Measurements from ENCODE around the gene MRPL54.
"Not testable (repeated sequence)": the region's sequence is repeated elsewhere in the genome, so short reads cannot be mapped to it uniquely, and the experiment has no call there.

Gene MRPL54

DNA sequence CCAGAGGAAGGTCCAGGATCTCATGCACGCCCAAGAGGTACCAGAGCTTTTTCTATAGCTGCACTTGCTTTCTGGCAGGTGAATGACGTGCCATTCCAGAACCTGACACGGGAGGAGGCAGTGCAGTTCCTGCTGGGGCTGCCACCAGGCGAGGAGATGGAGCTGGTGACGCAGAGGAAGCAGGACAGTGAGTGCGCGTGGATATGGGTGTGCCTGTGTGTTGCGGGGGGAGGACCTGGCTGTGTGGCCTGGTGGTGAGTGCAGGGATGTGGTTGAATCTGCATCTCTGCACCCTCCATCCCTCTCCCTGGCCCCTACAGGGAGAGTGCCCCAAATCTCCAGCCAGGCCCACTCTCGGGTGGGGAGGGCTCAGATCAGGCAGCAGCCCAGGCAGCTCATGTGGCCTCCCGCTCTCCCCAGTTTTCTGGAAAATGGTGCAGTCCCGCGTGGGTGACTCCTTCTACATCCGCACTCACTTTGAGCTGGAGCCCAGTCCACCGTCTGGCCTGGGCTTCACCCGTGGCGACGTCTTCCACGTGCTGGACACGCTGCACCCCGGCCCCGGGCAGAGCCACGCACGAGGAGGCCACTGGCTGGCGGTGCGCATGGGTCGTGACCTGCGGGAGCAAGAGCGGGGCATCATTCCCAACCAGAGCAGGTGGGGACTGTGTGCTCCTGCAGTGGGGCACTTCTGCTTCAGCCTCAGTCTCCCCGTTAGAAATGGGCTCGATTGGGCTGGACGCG is 23.8 kb upstream of the MRPL54 start:
- in situ Hi-C loops (cut with MboI; ENCODE audit: low sequenced_read_pairs) = no loop called here

GRCh38 chr19:3740431-3740830 is 22.1 kb upstream of the MRPL54 start:
- in situ Hi-C loops (cut with MboI; ENCODE audit: low sequenced_read_pairs) = no loop called here

- in situ Hi-C loops (cut with MboI; ENCODE audit: low sequenced_read_pairs) = no loop called here
Measured at GRCh38 chr19:3743486-3743885, 19.0 kb upstream of the MRPL54 start.

- in situ Hi-C loops (cut with MboI; ENCODE audit: low sequenced_read_pairs) = no loop called here
Measured at GRCh38 chr19:3745363-3746045, 17.0 kb upstream of the MRPL54 start.

DNA sequence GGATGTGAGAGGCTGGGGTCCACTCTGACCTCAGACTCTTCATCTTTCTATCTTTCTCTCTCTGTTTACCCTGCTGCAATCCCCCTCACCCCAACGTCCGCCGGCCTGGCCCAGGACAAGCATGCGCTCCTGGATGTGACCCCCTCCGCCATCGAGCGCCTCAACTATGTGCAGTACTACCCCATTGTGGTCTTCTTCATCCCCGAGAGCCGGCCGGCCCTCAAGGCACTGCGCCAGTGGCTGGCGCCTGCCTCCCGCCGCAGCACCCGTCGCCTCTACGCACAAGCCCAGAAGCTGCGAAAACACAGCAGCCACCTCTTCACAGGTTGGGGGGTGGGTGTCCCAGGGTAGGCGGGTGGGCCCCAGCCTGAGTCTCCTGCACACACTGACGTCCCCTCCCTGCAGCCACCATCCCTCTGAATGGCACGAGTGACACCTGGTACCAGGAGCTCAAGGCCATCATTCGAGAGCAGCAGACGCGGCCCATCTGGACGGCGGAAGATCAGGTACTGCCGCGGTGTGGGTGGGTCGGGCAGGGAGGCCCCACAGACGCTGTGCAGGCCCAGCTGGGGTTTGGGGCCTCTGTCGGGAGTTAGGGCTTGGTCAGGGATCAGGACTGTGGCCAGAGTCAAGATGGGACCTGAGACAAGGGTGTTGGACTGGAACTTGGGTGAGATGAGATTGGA is 16.0 kb upstream of the MRPL54 start:
- in situ Hi-C loops (cut with MboI; ENCODE audit: low sequenced_read_pairs) = no loop called here

- in situ Hi-C loops (cut with MboI; ENCODE audit: low sequenced_read_pairs) = no loop called here
Measured at GRCh38 chr19:3748965-3749364, 13.5 kb upstream of the MRPL54 start.

- in situ Hi-C loops (cut with MboI; ENCODE audit: low sequenced_read_pairs) = no loop called here
Measured at GRCh38 chr19:3750211-3750610, 12.3 kb upstream of the MRPL54 start.

- in situ Hi-C loops (cut with MboI; ENCODE audit: low sequenced_read_pairs) = no loop called here
Measured at GRCh38 chr19:3751236-3751635, 11.2 kb upstream of the MRPL54 start.

- in situ Hi-C loops (cut with MboI; ENCODE audit: low sequenced_read_pairs) = no loop called here
Measured at GRCh38 chr19:3752492-3752891, 10.0 kb upstream of the MRPL54 start.

DNA sequence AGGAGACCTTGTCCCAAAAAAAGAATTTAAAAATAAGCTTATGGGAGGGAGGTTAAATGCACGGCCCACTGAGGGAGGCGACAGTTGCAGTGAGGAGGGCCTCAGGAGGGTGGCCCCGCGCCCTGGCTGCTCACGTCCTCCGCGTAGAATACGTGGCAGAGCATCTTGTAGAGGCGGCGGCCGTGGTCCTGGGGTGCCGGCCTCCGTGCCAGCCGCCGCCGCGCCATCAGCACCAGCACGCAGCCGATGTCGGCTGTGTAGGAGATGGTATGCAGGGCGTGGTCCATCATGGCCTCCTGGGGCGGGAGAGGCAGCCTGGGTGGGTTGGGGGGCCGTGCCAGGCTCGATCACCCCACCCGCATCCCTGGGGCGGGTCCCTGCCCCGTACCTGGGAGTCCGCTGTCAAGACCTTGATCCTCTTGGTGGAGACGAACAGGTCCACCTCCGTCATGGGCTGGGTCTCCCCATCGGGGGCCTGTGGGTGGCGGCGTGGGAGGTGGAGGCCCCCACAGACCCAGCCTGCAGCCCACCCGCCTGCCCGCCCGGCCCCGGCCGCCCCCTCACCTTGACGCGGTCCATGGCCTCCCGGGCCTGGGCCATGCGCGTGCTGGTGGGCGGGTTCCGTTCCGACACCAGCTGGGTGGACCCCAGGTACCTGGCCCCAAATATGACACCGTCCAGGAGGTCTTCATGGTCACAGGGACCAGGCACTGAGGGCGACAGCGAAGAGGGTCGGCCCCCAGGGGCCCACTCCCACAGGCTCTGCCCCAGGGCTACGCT is 8.7 kb upstream of the MRPL54 start:
- in situ Hi-C loops (cut with MboI; ENCODE audit: low sequenced_read_pairs) = no loop called here

DNA sequence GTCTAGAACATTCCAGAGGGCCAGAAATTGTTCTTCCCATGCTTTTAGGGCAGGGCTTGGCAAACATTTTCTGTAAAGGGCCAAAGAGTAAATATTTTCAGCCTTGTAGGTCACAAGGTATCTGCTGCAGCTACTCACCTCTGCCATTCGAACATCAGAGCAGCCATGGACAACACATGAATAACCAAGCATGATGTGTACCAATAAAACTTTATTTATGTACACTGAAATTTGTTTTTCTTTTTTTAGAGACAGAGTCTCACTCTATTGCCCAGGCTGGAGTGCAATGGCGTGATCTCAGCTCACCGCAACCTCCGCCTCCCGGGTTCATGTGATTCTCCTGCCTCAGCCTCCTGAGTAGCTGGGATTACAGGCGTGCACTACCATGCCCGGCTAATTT is 4.8 kb upstream of the MRPL54 start:
- in situ Hi-C loops (cut with MboI; ENCODE audit: low sequenced_read_pairs) = not testable (repeated sequence)

DNA sequence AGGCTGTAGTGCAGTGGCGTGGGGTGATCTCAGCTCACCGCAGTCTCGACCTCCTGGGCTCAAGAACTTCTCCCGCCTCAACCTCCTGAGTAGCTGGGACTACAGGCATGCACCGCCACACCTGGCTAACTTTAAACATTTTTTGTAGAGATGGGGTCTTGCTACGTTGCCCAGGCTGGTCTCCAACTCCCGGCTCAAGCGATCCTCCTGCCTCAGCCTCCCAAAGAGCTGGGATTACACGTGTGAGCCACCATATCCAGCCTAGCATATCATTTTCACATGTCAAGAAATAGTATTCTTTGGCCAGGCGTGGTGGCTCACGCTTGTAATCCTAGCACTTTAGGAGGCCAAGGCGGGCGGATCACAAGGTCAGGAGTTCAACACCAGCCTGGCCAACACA is 4.2 kb upstream of the MRPL54 start:
- in situ Hi-C loops (cut with MboI; ENCODE audit: low sequenced_read_pairs) = not testable (repeated sequence)

GRCh38 chr19:3759482-3760254 is 2.8 kb upstream of the MRPL54 start:
- in situ Hi-C loops (cut with MboI; ENCODE audit: low sequenced_read_pairs) = no loop called here

- in situ Hi-C loops (cut with MboI; ENCODE audit: low sequenced_read_pairs) = no loop called here
Measured at GRCh38 chr19:3760871-3761361, 1.6 kb upstream of the MRPL54 start.

DNA sequence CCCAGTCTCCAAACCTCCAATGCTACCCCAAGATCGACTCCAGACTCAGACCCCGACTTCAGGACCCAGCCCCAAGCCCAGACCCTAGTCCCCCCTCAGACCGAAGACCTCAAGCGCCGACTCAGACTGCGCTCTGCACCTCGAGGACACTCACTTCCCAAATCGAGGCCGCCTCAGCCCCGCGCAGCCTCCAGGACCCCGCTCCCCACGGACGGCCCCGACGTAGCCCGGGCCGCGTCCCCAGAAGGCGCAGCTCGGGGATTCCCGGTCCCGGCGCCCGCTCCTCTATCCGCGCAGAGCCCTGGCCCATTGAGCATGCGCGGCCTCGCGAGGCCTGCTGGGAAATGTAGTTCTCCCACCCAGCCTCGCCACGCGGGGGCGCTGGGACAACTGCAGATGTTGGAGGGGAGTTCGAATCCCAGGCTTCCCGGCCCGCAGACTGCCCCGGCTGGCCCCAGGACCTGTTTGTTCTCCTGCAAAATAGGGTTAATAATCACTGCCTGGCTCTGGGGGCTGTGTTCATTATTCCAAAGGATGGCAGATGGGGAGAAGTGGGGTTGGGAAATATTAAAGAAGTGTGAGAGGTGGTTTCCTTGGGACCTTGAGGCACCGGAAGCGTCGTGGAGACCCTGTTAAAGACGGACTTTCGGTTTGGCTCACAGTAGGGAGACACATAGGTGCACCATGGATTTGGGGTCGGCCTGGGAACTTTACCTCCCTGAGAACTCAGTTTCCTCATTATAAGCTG is 926 bp upstream of the MRPL54 start, which contains the start of gene APBA3:
APBA3 (minus strand) TSS at position 311 of the 748 bp plus-strand sequence. CDS start 1,428 bp downstream, outside the sequence.
- in situ Hi-C loops (cut with MboI; ENCODE audit: low sequenced_read_pairs) = no loop called here

DNA sequence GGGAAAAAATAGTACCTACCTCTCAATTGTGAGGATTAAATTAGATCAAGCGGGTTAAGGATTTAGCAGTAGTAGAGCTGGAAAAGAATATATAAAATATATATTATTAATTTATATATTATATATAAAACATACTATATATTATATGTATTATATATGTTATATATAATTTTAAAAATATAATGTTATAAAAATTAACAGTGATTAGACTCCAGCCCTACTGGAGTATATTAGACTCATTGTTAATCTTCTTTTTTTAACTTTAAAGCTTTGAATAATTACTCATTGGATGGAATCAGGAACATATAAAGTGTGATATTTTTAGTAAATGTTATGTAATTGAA is 380 bp upstream of the MRPL54 start:
- in situ Hi-C loops (cut with MboI; ENCODE audit: low sequenced_read_pairs) = no loop called here

DNA sequence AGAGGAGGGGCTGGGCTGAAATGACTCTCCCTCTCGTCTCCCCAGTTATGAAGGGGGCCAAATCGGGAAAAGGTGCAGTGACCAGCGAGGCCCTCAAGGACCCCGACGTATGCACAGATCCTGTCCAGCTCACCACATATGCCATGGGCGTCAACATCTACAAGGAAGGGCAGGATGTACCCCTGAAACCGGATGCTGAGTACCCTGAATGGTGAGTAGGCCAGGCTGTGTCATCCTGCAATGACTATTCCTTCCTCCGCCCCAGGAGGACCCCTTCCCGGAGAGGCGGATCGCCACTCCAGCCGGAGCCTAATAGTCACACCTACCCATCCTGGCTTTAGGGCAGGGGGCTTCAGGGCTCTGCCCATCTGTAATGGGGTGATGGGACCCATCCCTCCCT is 2.6 kb downstream of the MRPL54 start:
- in situ Hi-C loops (cut with MboI; ENCODE audit: low sequenced_read_pairs) = no loop called here

- in situ Hi-C loops (cut with MboI; ENCODE audit: low sequenced_read_pairs) = not testable (repeated sequence)
Measured at GRCh38 chr19:3765757-3766156, 3.3 kb downstream of the MRPL54 start.

GRCh38 chr19:3766520-3766919 is 4.0 kb downstream of the MRPL54 start:
- in situ Hi-C loops (cut with MboI; ENCODE audit: low sequenced_read_pairs) = no loop called here

DNA sequence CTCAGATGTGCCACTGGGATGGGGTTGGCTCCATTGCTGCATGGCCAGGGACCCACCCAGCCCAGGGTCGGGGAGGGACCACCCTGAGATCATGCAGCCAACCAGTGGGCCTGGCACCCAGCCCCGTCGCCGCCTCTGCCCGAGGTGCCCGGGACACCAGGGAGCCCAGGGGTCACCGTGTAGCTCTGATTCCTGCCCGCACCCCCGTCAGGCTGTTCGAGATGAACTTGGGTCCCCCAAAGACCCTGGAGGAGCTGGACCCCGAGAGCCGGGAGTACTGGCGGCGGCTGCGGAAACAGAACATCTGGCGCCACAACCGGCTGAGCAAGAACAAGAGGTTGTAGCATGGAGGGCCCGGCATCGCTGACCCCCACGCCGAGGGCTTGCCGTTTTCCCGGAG is 4.6 kb downstream of the MRPL54 start:
- in situ Hi-C loops (cut with MboI; ENCODE audit: low sequenced_read_pairs) = no loop called here
